Fibroblast of pulmonary artery (primary cell): Measurements from ENCODE around the gene CTXND1.

ENCODE experiments used
- DNase-seq: peaks from one replicate; pipeline ENCODE4 v3.0.0-alpha.2; 2010; ENCODE audit warnings: low read depth
- H3K4me3 ChIP-seq: replicated peaks from 2 replicates; pipeline ENCODE4 v1.5.1; 2011; ENCODE audit warnings: low read depth, mild to moderate bottlenecking, control low read depth, low read length, moderate library complexity
- TF ChIP-seq, protein P1 (sequence below): IDR thresholded peaks from 2 replicates; pipeline ENCODE4 v1.5.1; 2011; ENCODE audit warnings: mild to moderate bottlenecking, control low read depth, low read length, inconsistent platforms; ENCODE audit errors: missing control alignments

The CTXND1 gene

DNA sequence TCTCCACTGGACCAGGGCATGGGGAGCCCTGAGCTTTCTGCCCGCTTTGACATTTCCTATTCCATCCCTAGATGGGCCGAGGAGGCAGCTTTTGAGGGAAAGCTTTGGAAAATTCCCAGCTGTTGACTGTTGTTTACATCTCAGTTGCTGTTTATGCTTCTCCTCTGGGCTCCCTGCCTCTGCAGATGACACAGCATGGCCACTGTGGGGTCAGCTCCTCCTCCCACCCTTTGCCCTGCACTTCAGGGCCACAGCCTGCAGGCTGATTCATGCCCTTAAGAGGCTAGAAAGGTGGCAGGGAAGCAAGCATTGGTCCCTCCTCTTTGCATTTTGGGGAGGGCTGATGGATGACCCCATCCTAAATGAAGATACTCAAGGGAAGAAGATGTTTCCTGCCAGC, 8.5 kb upstream of the CTXND1 start:
- TF ChIP-seq, protein P1, sequence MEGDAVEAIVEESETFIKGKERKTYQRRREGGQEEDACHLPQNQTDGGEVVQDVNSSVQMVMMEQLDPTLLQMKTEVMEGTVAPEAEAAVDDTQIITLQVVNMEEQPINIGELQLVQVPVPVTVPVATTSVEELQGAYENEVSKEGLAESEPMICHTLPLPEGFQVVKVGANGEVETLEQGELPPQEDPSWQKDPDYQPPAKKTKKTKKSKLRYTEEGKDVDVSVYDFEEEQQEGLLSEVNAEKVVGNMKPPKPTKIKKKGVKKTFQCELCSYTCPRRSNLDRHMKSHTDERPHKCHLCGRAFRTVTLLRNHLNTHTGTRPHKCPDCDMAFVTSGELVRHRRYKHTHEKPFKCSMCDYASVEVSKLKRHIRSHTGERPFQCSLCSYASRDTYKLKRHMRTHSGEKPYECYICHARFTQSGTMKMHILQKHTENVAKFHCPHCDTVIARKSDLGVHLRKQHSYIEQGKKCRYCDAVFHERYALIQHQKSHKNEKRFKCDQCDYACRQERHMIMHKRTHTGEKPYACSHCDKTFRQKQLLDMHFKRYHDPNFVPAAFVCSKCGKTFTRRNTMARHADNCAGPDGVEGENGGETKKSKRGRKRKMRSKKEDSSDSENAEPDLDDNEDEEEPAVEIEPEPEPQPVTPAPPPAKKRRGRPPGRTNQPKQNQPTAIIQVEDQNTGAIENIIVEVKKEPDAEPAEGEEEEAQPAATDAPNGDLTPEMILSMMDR: no peak
- DNase-seq: no peak
- no peak overlapping the region for H3K4me3 ChIP-seq

DNA sequence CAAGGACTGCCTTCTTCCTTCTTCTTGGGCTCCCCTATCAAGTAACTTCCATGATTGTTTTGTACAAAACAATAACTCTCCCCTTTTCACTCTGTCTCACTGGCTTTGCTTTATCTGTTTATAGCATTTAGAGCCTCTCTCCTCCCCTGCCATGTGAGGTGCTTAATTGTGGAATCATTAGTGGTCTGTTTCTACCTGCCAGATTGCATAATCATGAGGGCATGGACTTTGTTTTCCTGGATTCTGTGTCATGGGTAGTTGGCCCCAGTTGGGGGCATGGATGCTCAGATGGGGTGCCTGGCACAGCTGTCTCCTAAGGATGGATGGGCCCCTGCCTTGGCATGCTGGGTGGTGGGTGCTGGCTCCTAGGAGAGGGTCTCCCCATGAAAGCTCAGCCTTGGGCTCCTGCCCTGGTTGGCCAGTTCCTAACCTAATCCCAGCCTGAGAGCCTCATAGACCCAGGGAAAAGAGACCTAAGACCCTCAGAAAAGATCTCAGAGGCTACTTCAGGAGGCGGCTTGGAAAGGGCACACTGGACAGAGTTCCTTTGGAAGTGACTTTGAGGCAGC, 8.0 kb upstream of the CTXND1 start:
- no peak for DNase-seq
- H3K4me3 ChIP-seq: no peak overlapping the region
- TF ChIP-seq, protein P1: no peak

DNA sequence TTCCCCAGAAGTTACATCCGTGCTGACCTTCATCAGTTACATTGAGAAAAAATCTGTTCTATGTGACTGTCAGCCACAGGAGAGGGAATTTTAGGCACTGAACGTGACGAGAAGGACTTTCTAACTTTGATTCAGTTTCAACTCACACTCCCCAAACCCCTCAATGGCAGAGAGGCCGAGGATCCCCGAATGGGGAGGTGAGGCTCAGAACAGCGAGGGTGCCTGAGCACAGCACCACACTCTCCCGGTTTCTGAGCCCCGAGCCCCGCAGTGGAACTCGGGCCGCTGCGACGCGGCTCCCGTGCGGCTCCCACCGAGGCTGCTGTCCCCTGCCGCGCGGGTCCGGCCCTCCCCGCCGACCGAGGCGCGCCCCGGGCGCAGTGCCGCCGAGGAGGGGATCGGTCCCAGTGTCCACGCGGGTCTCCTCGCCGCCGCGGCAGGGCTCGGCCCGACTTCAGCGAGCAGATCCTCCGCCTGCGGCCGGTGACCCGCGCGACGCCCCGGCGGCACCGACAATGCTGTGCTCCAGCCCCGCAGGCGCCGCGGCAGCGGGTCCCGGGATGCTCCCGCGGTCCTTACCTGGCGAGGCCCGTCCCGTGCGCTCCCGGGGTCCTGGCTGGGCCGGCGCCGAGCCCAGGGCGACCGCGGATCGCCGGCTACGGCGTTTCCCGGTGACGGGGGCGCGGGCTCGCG, 439 bp downstream of the CTXND1 start:
- TF ChIP-seq, protein P1: no peak
- no peak for DNase-seq
- no peak overlapping the region for H3K4me3 ChIP-seq

DNA sequence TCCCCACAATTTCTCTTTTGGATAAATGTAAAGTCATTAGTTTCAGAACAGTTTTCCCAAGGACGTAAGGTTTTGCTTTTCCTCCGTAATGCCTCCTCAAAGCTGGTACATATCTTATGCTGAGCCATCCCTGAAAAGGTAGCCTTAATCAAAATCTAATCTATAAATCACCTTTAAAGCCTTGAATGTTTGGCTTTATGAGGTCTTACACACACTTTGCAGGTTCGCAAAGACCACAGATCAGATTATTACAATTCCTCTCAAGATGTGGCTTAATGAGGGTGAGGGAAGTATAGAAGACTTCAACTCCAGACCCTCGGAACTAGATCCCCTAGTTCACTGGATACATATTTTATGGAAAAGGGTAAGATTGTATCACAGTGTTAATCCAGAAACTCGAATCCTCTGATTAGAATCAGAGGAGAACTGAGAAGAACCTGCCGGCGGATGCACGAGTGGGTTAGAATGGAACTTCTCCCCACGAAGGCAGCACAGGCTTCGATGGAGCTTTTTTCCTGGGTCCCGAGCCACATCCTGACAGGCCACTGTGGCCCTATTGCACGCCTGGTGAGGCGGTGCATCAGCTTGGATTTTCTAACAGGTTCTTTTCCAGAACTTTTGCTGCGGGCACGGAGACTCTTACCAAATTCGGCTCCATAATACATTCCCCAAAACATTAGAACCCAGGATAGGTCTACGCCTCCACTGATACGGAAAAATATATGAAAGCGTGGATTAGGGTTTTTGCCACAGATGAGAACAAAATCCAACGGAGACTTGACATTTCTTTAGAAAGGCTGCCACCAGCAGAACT, 1.2 kb downstream of the CTXND1 start:
- no peak for DNase-seq
- TF ChIP-seq, protein P1: no peak
- no peak overlapping the region for H3K4me3 ChIP-seq

DNA sequence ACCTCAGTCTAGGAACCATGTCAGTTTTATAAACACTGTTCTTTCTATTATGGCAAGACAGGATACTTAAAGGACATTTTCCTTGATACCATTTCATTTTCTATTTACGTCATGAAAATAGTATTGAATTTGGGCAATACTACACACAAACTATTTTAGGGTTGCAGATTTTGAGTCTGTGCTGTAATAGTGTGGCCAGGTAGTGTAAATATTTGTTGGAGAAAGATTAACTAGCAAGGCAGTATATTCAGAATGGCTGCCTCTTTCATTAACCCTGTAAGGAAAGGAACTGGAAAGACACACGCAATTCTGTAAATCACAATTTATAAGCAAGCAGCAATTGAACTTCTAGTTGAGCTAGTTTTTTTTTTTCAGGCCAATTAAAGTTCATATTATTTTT, 2.0 kb downstream of the CTXND1 start:
- TF ChIP-seq, protein P1: no peak
- no peak for DNase-seq
- H3K4me3 ChIP-seq: no peak overlapping the region

DNA sequence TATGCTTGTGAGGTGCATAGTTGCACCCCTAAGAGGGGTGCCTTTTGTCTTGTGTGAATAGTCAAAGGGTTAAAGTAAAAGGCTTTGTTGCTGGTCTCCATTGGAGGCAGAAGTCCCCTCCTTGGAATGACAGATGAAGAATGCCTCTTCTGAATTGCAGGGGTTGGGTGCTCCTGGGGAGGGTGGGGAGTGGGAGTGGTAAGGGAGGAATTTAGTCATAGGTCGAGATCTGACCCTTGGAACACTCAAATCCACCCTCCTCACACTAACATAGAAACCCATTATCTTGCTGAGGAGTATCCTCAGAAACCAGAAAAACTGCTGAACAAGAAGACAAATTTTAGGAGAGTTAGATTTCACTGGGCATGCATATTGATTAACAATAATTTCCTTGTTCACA, 4.7 kb downstream of the CTXND1 start:
- H3K4me3 ChIP-seq: no peak overlapping the region
- no peak for DNase-seq
- TF ChIP-seq, protein P1: no peak
